ENCODE measurements around the gene IL10.

DNA sequence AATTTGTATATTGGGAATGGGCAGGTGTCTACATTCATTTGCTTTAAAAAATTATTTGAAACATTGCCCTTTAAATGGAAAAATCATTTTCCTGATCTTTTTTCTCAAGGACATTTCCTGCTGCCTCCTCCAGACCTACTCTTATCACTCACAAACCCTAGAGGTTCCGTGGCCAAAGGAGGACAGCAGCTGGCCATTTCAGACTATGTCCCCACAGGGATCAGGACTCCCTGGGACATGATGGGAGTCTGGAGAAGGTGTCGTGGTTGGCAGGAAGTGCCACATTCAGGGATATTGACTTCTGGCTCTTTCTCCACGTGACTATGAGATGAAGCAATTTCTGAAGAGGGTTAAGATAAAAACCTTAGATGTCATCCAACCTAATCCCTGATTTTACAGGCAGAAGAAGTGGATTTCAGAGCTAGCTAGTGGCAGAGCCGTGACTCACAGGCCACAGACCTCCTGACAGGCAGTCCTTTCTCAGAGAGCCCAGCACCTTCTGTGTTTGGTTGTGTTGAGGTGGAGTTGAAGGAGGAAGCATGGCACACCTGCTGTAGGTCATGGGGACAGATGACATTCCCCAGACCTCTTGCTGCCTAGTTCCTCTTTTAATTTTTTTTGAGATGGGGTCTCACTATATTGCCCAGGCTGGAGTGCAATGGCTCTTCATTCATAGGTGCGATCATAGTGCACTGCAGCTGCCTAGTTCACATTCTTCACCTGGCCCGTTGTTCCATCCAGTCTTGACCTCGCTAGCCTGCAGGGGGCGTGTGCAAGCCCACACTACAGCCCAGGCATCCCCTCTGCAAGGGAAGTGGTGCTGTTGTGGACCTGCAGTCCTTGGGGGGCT is 25.5 kb upstream of the IL10 start:
- TF ChIP-seq, protein P1, sequence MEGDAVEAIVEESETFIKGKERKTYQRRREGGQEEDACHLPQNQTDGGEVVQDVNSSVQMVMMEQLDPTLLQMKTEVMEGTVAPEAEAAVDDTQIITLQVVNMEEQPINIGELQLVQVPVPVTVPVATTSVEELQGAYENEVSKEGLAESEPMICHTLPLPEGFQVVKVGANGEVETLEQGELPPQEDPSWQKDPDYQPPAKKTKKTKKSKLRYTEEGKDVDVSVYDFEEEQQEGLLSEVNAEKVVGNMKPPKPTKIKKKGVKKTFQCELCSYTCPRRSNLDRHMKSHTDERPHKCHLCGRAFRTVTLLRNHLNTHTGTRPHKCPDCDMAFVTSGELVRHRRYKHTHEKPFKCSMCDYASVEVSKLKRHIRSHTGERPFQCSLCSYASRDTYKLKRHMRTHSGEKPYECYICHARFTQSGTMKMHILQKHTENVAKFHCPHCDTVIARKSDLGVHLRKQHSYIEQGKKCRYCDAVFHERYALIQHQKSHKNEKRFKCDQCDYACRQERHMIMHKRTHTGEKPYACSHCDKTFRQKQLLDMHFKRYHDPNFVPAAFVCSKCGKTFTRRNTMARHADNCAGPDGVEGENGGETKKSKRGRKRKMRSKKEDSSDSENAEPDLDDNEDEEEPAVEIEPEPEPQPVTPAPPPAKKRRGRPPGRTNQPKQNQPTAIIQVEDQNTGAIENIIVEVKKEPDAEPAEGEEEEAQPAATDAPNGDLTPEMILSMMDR (IDR thresholded peaks at IDR 0.05; ENCODE audit: insufficient read depth, low read length) = peak; percentile 29
- TF ChIP-seq REST (IDR thresholded peaks at IDR 0.05; ENCODE audit: insufficient replicate concordance, low read depth) (no peak), POLR2AphosphoS5 (IDR thresholded peaks at IDR 0.05; ENCODE audit: low read depth) (no peak), GABPA (IDR thresholded peaks at IDR 0.05; ENCODE audit: low read depth) (no peak), SPI1 (IDR thresholded peaks at IDR 0.05; ENCODE audit: borderline replicate concordance, low read depth) (no peak)

All from HL-60 (cell line).